ENCODE data around the gene CSF2RB.

- TF ChIP-seq, protein P1, sequence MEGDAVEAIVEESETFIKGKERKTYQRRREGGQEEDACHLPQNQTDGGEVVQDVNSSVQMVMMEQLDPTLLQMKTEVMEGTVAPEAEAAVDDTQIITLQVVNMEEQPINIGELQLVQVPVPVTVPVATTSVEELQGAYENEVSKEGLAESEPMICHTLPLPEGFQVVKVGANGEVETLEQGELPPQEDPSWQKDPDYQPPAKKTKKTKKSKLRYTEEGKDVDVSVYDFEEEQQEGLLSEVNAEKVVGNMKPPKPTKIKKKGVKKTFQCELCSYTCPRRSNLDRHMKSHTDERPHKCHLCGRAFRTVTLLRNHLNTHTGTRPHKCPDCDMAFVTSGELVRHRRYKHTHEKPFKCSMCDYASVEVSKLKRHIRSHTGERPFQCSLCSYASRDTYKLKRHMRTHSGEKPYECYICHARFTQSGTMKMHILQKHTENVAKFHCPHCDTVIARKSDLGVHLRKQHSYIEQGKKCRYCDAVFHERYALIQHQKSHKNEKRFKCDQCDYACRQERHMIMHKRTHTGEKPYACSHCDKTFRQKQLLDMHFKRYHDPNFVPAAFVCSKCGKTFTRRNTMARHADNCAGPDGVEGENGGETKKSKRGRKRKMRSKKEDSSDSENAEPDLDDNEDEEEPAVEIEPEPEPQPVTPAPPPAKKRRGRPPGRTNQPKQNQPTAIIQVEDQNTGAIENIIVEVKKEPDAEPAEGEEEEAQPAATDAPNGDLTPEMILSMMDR (IDR thresholded peaks at IDR 0.05), result no peak
- no peak for TF ChIP-seq EP300 (IDR thresholded peaks at IDR 0.05)
- no peak for TF ChIP-seq POLR2A (IDR thresholded peaks at IDR 0.05)
Measured at GRCh38 chr22:36948273-36949225, 35.1 kb downstream of the CSF2RB start.

All from suprapubic skin (tissue), 3 donors.